GM12874 (cell line): Measurements from ENCODE around the gene FBXW9.

Source experiments
- TF ChIP-seq, protein P1 (sequence below): IDR thresholded peaks from 2 replicates; pipeline ENCODE4 v1.5.1; 2011; ENCODE audit warnings: low read depth, mild to moderate bottlenecking, control low read depth, low read length, moderate library complexity; ENCODE audit not compliant: insufficient read depth

FBXW9 gene

DNA sequence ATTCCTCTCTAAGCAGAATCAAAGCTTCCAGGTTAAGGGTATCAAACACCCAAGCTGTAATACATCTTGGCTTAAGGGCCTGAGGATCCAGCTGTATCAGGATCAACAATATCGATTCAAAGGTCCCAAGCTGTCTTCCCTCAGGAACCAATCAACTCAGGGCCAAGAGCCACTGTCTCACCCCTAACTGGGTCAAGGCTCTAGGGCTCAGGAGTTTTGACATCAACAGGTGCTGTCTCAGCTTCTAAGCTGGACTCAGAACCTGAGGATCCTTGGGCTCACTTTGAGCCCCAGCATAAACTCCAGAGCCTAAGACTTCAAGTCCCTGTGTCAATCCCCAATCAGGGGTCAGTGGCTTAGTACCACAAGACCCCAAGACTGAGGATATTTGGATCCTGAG lies 917 bp downstream of the FBXW9 start:
- TF ChIP-seq, protein P1, sequence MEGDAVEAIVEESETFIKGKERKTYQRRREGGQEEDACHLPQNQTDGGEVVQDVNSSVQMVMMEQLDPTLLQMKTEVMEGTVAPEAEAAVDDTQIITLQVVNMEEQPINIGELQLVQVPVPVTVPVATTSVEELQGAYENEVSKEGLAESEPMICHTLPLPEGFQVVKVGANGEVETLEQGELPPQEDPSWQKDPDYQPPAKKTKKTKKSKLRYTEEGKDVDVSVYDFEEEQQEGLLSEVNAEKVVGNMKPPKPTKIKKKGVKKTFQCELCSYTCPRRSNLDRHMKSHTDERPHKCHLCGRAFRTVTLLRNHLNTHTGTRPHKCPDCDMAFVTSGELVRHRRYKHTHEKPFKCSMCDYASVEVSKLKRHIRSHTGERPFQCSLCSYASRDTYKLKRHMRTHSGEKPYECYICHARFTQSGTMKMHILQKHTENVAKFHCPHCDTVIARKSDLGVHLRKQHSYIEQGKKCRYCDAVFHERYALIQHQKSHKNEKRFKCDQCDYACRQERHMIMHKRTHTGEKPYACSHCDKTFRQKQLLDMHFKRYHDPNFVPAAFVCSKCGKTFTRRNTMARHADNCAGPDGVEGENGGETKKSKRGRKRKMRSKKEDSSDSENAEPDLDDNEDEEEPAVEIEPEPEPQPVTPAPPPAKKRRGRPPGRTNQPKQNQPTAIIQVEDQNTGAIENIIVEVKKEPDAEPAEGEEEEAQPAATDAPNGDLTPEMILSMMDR, result no peak

DNA sequence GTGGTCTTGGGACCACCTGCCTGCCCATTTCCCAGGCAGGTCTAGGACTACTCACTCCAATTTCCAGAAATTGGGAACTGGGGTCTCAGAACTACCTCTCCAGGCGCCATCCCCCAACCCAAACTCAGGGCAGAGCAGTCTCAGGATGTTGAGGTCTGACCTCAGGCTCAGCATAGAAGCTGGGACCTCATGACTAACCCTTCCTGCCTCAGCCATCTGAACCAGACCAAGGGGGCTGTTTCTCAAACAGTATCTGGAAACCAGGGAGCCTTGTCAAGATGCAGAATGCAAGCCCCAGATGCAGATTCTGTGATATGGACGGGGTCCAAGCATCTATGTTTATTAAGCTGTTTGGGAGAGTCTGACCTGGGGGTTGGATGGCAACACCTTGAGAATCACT lies 1.3 kb downstream of the FBXW9 start:
- TF ChIP-seq, protein P1, result no peak

DNA sequence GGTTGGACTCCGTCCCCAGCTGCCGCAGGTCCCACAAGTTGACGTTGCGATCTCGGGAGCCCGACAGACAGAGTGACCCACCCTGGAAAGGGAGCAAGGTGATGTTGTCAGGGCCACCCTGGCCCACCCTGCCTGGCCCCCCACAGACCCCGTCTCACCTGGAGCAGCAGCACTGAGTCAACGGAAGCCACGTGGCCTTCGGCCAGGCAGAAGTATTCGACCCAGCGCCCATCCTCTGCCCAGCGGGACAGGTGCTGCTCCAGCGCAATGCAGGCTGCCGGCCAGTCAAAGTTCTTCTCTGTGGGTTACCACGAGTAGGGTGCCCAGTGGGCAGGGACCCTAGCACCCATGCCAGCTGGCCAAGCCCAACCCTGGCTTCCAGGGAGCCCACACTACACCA lies 1.8 kb downstream of the FBXW9 start:
- TF ChIP-seq, protein P1, result no peak

DNA sequence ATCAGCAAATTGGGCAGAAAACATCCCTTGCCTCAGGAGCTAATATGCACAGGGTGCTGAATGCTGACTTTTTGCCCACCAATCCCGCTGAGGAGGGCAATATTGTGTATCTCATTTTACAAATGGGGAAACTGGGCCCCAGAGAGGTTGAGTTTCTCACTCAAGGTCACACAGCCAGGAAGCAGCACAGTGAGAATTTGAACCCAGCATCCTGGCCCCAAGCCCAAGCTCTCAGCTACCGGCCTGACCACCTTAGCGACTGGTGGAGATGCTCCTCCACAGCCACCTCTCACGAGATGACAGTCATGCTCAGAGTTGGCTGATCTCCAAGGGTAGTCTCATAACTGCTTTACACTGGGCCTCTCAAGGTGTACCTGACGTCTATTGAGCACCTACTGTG lies 3.5 kb downstream of the FBXW9 start:
- TF ChIP-seq, protein P1, result no peak

DNA sequence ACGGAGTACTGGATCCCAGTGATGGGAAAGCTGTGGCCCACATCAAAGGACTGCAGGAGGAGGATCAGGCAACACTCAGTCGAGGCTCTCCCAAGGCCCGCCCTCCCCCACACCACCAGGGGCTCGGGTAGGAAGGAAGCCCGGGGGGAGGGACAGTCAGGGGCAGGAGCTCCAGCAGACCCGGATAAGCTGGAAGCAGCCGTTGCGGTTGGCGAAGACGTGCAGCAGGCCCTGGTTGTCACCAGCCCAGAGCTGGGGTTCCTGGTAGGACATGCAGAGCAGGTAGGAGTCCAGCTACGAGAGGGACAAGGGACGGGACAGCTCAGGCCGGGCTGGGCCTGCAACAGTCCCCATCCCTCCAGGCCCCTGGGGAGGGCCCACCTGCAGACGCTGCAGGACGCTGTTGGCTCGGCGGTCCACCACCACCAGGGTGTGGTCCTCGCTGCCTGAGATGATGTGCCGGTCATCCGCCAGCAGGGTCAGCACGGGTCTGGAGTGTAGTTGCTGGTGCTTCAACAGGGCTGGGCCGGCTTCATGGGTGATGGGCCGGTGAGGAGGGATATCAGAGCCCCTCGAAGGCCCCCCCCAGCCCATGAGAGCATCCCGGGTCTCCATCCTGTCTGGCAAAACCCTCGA lies 6.7 kb downstream of the FBXW9 start:
- TF ChIP-seq, protein P1, result no peak

DNA sequence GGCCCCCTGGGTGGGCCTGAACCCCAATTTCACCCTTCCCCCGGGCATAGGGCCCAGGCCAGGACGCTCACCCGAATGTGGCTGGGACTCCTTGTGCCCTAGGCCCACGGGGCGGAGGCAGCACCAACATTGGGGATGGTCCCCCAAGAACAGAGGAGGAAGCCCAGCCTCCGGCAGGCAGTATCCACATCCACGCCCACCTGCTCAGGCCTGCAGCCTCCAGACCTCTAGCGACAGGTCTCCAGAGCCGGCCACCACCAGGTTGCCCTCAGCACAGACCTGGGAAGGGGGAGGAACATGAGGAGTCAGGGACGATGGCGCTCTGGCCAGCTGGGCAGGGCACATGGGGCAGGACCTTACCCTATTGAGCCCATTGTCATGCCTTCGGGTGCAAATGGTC lies 7.4 kb downstream of the FBXW9 start:
- TF ChIP-seq, protein P1, result no peak

DNA sequence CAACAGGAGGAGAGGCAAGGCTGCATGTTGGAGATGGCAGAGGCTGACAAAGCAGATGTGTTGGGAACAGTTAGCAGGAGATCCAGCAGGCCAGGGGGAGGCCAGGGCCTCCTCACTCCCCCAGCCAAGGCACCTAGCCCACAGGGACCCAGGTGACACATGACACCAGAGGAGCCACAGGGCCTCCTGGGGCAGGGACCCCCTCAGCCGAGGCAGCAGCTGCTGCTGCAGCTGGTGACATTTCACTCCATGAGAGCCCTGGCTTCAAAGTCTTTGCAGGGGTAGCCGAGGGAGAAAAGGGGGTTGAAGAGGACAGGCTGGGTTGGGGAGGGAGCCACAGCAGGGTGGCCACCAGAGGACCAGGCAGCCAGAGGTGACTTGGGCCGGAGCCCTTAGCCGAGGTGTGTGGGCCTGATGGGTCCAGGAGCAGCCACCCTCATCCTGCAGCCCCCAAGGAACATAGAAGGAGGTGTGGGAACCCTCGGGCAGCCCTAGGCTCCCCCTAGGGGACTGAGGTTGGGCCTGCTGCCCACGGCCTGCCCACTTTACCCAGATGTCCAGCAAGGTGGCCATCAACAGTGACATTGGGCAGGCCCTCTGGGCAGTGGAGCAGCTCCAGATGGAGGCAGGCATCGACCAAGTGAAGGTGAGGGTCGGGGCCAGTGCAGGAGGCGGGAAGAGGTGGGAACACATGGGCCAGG lies 8.8 kb downstream of the FBXW9 start, which contains the start of gene GNG14:
Gene GNG14, plus strand, starts transcription at position 503 of the 701 bp plus-strand sequence. Its CDS starts 51 bp downstream, at position 554.
- TF ChIP-seq, protein P1, result no peak
